Fibroblast of villous mesenchyme (primary cell): ENCODE measurements around the gene JMJD8. TPM values are rescaled to one million over a fixed set of nuclear protein-coding genes. Genes with fewer than 3 reads are reported as not detected.

Source experiments
- DNase-seq: peaks from one replicate; pipeline ENCODE4 v3.0.0-alpha.2; 2010; ENCODE audit warnings: low read depth
- H3K4me3 ChIP-seq: 2 replicates; pipeline ENCODE4 v1.5.1; 2011; ENCODE audit warnings: low read depth, mild to moderate bottlenecking, low read length
- CTCF ChIP-seq: IDR thresholded peaks from 2 replicates; pipeline ENCODE4 v1.5.1; 2012; ENCODE audit warnings: low read depth, mild to moderate bottlenecking, low read length; ENCODE audit not compliant: insufficient read depth
- total RNA-seq: library from RNA; depleted of rRNA; stranded (reverse); fragments of >200 nt; gene quantifications from 2 replicates; pipeline ENCODE4 v1.2.3, GENCODE V29; 2012

JMJD8 gene
- total RNA-seq, 1 donor, result 36.3 TPM

- TF ChIP-seq CTCF, result no peak
- DNase-seq, result no peak
- no peak overlapping the region for H3K4me3 ChIP-seq
Observed at GRCh38 chr16:728890-729744, 45.0 kb upstream of the JMJD8 start.

DNA sequence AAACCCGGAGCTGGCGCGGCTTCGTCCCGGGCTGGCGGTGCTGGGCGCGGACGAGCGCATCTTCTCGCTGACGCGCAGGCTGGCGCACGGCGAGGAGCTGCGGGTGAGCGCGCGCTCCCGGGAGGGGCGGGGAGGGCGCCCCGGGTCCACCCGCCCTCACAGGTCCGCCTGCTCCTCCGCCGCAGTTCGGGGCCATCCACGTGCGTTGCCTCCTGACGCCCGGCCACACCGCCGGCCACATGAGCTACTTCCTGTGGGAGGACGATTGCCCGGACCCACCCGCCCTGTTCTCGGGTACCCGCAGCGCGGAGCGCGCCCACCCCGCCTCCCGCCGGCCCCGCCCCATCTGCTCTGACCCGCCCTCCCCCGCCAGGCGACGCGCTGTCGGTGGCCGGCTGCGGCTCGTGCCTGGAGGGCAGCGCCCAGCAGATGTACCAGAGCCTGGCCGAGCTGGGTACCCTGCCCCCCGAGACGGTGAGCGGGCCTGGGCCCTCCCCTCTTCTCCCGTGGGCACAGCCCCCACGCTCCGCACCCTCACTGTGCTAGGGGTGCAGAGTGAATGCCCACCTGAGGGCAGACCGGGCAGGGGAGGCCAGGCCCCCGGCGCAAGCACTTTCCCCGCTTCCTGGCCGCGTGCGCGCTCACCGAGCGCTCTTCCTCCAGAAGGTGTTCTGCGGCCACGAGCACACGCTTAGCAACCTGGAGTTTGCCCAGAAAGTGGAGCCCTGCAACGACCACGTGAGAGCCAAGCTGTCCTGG is 44.2 kb upstream of the JMJD8 start:
- no peak for TF ChIP-seq CTCF
- peak; percentile 79 for DNase-seq

GRCh38 chr16:727291-727977 is 43.3 kb upstream of the JMJD8 start:
- TF ChIP-seq CTCF, result no peak
- H3K4me3 ChIP-seq, result peak overlapping the region; percentile 76
- no peak for DNase-seq

More for the DNA sequence above, 44.2 kb upstream of the JMJD8 start:
- peak overlapping the region; percentile 76 for H3K4me3 ChIP-seq

DNA sequence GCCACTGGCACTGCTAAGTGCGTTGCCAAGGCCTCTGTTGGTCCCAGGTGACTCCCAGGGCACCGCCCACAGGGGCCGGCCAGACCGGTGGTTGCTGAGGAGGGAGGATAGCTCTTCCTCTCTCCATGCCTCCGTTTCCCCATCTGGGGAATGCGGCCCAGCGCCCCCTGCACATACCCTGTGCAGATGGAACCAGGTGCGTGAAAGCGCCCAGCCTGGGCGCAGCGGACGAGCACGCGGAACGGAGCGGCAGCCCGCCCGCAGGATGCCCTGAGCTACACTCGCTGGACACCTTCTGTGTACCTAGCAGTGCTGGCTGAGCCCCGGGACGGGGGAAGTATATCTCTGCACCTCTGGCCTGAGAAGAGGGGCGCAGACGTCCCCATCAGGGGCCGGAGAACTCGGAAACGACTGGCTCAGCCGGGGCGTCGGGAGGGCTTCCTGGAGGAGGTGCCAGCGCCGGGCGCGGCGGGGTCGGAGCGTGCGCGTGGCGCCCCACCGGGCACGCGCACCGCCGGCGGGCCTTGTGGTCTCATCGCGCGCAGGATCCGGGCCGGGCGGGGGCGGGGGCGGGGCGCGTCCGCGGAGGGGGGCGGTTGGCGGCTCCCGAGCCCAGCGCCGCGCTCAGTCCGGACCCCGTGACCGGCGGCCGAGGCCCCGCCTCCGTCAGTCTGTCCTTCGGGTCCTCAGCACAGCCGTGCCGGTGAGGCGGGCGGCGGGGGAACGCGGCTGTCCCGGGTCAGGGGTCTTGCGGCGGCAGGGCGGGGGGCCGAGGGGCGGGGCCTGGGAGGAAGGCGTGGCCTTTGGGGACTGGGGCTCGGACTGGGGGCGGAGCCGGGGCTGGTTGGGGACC is 42.5 kb upstream of the JMJD8 start, which contains the start of the genes CCDC78 and HAGHL:
CCDC78 (minus strand) TSS at position 6 of the 853 bp plus-strand sequence. CDS start 76 bp downstream, outside the sequence.
HAGHL (plus strand) TSS at position 669 of the 853 bp plus-strand sequence. CDS start 404 bp downstream, outside the sequence.
- no peak for TF ChIP-seq CTCF
- peak; percentile 48 for DNase-seq
- peak within 1 kb of the TSS; percentile 76 for H3K4me3 ChIP-seq

GRCh38 chr16:726188-726437 is 42.0 kb upstream of the JMJD8 start:
- no peak for TF ChIP-seq CTCF
- H3K4me3 ChIP-seq, result no peak overlapping the region
- no peak for DNase-seq
